Measurements from ENCODE around the gene SYT13.

GRCh38 chr11:45204761-45205160, 81.4 kb downstream of the SYT13 start:
- TF ChIP-seq GATA3 (IDR thresholded peaks at IDR 0.05; ENCODE audit: low read depth, low read length), result no peak
- TF ChIP-seq GATA2 (IDR thresholded peaks at IDR 0.05; ENCODE audit: low read depth, low read length), result no peak

Measured in SH-SY5Y (cell line).